ENCODE data around the gene RALY. TPM values are rescaled to one million over a fixed set of nuclear protein-coding genes. Genes with fewer than 3 reads are reported as not detected.

RALY gene
- total RNA-seq, 1 donor, result 42.3 TPM

- no peak overlapping the region for H3K4me3 ChIP-seq (ENCODE audit: low read depth, low read length)
- DNase-seq (ENCODE audit: low read depth), result no peak
- TF ChIP-seq CTCF (IDR thresholded peaks at IDR 0.05; ENCODE audit: insufficient read depth, low read depth, low read length), result no peak
These were observed 91.9 kb downstream of the RALY start for GRCh38 chr20:34085544-34086040.

DNA sequence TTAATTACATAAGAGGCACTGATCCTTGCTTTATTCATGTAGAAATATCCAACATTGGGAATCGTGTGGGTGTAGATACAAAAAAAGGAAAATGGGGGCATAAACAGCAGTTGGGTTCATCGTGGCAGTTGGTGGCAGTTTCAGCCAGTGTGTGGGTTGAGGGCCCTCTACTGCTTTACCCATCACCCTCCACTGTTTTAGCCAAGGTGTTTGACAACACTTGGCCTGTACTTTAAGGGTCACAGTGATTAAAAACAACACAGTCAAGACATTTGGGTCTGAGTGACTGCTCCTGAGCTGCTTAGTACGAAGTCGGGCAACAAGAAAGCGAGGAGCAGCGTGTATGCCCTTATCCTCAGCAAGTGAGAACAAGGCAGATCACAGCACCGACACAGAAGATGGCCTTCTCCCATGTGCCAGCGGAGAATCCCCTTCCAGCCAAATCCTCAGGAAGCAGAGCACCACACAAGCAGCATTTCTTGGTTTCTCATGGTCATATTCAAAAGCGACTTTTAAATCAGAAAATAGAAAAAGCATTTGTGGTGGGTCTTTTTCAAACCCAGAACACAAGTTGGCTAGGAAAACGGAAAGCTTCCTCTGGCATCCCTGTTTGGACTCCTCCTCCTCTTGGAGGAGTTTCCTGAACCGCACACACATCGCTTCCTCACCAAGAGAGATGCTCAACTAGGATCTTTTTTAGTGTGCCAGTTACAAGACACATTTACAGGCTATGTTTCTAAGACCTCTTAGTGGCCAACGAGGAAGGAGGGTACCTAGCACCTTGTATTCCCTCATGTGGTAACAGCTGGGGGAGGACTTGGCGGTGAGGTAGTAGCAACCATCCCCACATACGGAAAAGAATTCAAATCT lies 94.8 kb downstream of the RALY start:
- TF ChIP-seq CTCF (IDR thresholded peaks at IDR 0.05; ENCODE audit: insufficient read depth, low read depth, low read length), result no peak
- no peak for DNase-seq (ENCODE audit: low read depth)
- no peak overlapping the region for H3K4me3 ChIP-seq (ENCODE audit: low read depth, low read length)

- no peak for DNase-seq (ENCODE audit: low read depth)
- no peak overlapping the region for H3K4me3 ChIP-seq (ENCODE audit: low read depth, low read length)
- TF ChIP-seq CTCF (IDR thresholded peaks at IDR 0.05; ENCODE audit: insufficient read depth, low read depth, low read length), result no peak
These were observed 95.4 kb downstream of the RALY start for GRCh38 chr20:34089175-34089479.

DNA sequence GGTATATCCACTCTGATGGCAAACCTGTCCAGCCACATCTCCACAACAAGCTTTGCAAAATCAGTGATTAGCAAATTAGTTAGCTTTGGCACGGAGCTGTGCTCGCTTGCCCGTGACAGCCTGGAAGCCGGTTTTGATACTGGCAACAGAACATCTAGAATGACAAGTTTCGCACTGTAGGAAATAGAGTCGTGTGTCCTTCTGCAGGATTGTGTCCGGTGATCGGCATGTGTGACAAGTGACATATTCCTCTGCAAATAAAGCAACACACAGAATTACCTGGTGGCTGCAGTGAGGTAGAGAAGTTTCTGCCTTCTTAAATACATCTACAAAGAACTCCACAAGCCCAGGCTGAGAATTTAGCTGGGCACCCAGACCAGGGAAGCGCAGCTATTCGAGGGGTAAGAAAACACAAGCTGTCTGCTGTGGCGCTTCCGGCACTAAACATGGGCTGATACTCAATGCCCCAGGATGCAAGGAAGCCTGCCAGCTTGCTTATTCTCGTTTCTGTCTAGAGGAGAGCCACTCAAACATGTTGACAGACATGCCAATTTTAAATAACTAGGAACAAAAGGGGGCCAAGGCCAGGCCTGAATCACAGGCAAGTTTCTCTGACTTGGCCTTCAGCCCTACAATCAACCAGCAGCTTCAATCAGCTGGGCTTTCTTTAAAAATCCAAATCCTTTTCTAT lies 96.1 kb downstream of the RALY start:
- no peak for TF ChIP-seq CTCF (IDR thresholded peaks at IDR 0.05; ENCODE audit: insufficient read depth, low read depth, low read length)
- no peak overlapping the region for H3K4me3 ChIP-seq (ENCODE audit: low read depth, low read length)
- no peak for DNase-seq (ENCODE audit: low read depth)

DNA sequence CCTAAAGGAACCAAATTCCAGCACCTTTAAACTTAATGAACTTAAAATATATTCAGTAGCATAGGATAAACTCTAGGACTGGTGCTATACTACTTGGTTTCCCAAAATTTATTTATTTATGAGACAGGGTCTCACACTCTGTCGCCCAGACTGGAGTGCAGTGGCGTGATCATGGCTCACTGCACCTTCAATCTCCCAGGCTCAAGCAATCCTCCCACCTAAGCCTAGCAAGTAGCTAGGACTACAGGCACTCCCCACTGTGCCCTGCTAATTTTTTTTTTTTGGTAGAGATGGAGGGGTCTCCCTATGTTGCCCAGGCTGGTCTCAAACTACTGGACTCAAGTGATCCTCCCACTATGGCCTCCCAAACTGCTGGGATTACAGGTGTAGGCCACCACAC lies 96.9 kb downstream of the RALY start:
- no peak for TF ChIP-seq CTCF (IDR thresholded peaks at IDR 0.05; ENCODE audit: insufficient read depth, low read depth, low read length)
- no peak for DNase-seq (ENCODE audit: low read depth)
- H3K4me3 ChIP-seq (ENCODE audit: low read depth, low read length), result no peak overlapping the region

- TF ChIP-seq CTCF (IDR thresholded peaks at IDR 0.05; ENCODE audit: insufficient read depth, low read depth, low read length), result no peak
- no peak overlapping the region for H3K4me3 ChIP-seq (ENCODE audit: low read depth, low read length)
- DNase-seq (ENCODE audit: low read depth), result no peak
These were observed 98.0 kb downstream of the RALY start for GRCh38 chr20:34091637-34092200.
